ENCODE data around the gene EI24. TPM values are rescaled to one million over a fixed set of nuclear protein-coding genes. Genes with fewer than 3 reads are reported as not detected.

The EI24 gene
- total and polyA plus RNA-seq, 9 of the 15 experiments (the other 6 are each of a cell fraction or from before 2014, with no cell fraction given), result 50.4 to 260 (median 168) TPM

- peak; percentile 57; the same call in 1 of the 2 replicates for TF ChIP-seq GABPA (tag; conservative IDR thresholded peaks at IDR 0.05; ENCODE audit: low read depth)
- peak; percentile 41 for TF ChIP-seq BRD9 (IDR thresholded peaks at IDR 0.05; ENCODE audit: low read depth, partially characterized antibody)
- TF ChIP-seq POU5F1 (IDR thresholded peaks at IDR 0.05; ENCODE audit: borderline replicate concordance, low read depth, low read length, partially characterized antibody), result no peak
- TF ChIP-seq BRD4 (IDR thresholded peaks at IDR 0.05), result no peak
- no peak for TF ChIP-seq MAFG (tag; conservative IDR thresholded peaks at IDR 0.05)
- 0 out of 2 replicates have a peak, but pooled peaks have one; percentile 14 for TF ChIP-seq ELF4 (CRISPR knock-in tag; IDR thresholded peaks at IDR 0.05)
- no peak for TF ChIP-seq YBX1 (IDR thresholded peaks at IDR 0.05)
- TF ChIP-seq DEAF1 (CRISPR knock-in tag; IDR thresholded peaks at IDR 0.05), result peak; percentile 44; the same call in 1 of the 2 replicates
- no peak for TF ChIP-seq MEF2A (IDR thresholded peaks at IDR 0.05; ENCODE audit: control insufficient read depth, low read depth, low read length)
- TF ChIP-seq TRIM28 (IDR thresholded peaks at IDR 0.05), result no peak
- no peak for TF ChIP-seq PTTG1 (tag; IDR thresholded peaks at IDR 0.05; ENCODE audit: low read depth)
- peak; percentile 50 to 71 (median 62) for TF ChIP-seq CTCF (IDR thresholded peaks at IDR 0.05 in 2 of 3, conservative IDR thresholded peaks at IDR 0.05 in 1 of 3; ENCODE audit: insufficient read depth in 2 of 3, low read depth in 1 of 3, low read length in 3 of 3)
- TF ChIP-seq, protein P1, sequence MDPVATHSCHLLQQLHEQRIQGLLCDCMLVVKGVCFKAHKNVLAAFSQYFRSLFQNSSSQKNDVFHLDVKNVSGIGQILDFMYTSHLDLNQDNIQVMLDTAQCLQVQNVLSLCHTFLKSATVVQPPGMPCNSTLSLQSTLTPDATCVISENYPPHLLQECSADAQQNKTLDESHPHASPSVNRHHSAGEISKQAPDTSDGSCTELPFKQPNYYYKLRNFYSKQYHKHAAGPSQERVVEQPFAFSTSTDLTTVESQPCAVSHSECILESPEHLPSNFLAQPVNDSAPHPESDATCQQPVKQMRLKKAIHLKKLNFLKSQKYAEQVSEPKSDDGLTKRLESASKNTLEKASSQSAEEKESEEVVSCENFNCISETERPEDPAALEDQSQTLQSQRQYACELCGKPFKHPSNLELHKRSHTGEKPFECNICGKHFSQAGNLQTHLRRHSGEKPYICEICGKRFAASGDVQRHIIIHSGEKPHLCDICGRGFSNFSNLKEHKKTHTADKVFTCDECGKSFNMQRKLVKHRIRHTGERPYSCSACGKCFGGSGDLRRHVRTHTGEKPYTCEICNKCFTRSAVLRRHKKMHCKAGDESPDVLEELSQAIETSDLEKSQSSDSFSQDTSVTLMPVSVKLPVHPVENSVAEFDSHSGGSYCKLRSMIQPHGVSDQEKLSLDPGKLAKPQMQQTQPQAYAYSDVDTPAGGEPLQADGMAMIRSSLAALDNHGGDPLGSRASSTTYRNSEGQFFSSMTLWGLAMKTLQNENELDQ (CRISPR knock-in tag; IDR thresholded peaks at IDR 0.05; ENCODE audit: borderline replicate concordance), result no peak
- no peak for TF ChIP-seq HDAC8 (tag; IDR thresholded peaks at IDR 0.05)
- TF ChIP-seq ZNF785 (CRISPR knock-in tag; IDR thresholded peaks at IDR 0.05), result no peak
Measured at GRCh38 chr11:125554038-125554437, 15.2 kb upstream of the EI24 start (continued).
